ENCODE data around the gene LCMT2. TPM values are rescaled to one million over a fixed set of nuclear protein-coding genes. Genes with fewer than 3 reads are reported as not detected.

LCMT2 gene
- total RNA-seq, 4 donors from 2014 or later, result 4.0 to 14.4 (median 9.8) TPM

- DNase-seq (ENCODE audit: low spot score in 2 of 2), result no peak
- 95 to 100% methylated on average over 2 of the region's 2 CpGs for WGBS, 2 donors
- Histone ChIP-seq H3K4me3 (no peak overlapping the region), H3K27me3 (no peaks in the 10 kb centered on the region), H3K9me3 (no peaks in the 10 kb centered on the region), H3K27ac (no peak overlapping the region), H3K36me3 (peaks cover 0 to 67% (median 0%) of the 10 kb centered on the region in 3 donors), H3K4me1 (no peaks in the 10 kb centered on the region)
- TF ChIP-seq POLR2A (IDR thresholded peaks at IDR 0.05), result no peak
- TF ChIP-seq EP300 (IDR thresholded peaks at IDR 0.05), result no peak
- no peak for TF ChIP-seq CTCF (IDR thresholded peaks at IDR 0.05)
Observed at GRCh38 chr15:43346305-43346704, 15.9 kb upstream of the LCMT2 start.

- Histone ChIP-seq H3K9me3 (no peaks in the 10 kb centered on the region), H3K27ac (peak overlapping the region; percentile 83 to 97 (median 94)), H3K27me3 (no peaks in the 10 kb centered on the region), H3K4me3 (peak overlapping the region; percentile 76 to 95 (median 77)), H3K4me1 (peaks cover 0 to 36% (median 21%) of the 10 kb centered on the region in 4 donors), H3K36me3 (peaks cover 0 to 16% (median 0%) of the 10 kb centered on the region in 3 donors)
- DNase-seq (ENCODE audit: low spot score in 2 of 2), result no peak
- no peak for TF ChIP-seq EP300 (IDR thresholded peaks at IDR 0.05)
- TF ChIP-seq CTCF (IDR thresholded peaks at IDR 0.05), result no peak
- no peak for TF ChIP-seq POLR2A (IDR thresholded peaks at IDR 0.05)
- 5 to 7% methylated on average over 7 of the region's 7 CpGs for WGBS, 2 donors
Observed at GRCh38 chr15:43330780-43331087, 361 bp upstream of the LCMT2 start.

- H3K36me3 ChIP-seq, result peaks cover 0 to 14% (median 0%) of the 10 kb centered on the region in 3 donors
- peaks cover 0 to 36% (median 21%) of the 10 kb centered on the region in 4 donors for H3K4me1 ChIP-seq
- no peaks in the 10 kb centered on the region for H3K27me3 ChIP-seq
- H3K9me3 ChIP-seq, result no peaks in the 10 kb centered on the region
- DNase-seq (ENCODE audit: low spot score in 2 of 2), result no peak
- H3K27ac ChIP-seq, result peak overlapping the region; percentile 83 to 97 (median 94)
- H3K4me3 ChIP-seq, result peak overlapping the region; percentile 76 to 95 (median 77)
- TF ChIP-seq POLR2A (IDR thresholded peaks at IDR 0.05), result no peak
- TF ChIP-seq EP300 (IDR thresholded peaks at IDR 0.05), result no peak
- no peak for TF ChIP-seq CTCF (IDR thresholded peaks at IDR 0.05)
- 6 to 14% methylated on average over 36 to 38 of the region's 38 CpGs for WGBS, 2 donors
Observed at GRCh38 chr15:43329217-43329959, 985 bp downstream of the LCMT2 start.

GRCh38 chr15:43325039-43325684 is 5.2 kb downstream of the LCMT2 start:
- H3K36me3 ChIP-seq, result no peaks in the 10 kb centered on the region
- 63 to 66% methylated on average over 6 of the region's 6 CpGs for WGBS, 2 donors
- TF ChIP-seq EP300 (IDR thresholded peaks at IDR 0.05), result no peak
- no peak for TF ChIP-seq POLR2A (IDR thresholded peaks at IDR 0.05)
- no peak overlapping the region for H3K4me3 ChIP-seq
- H3K27me3 ChIP-seq, result no peaks in the 10 kb centered on the region
- no peak for DNase-seq (ENCODE audit: low spot score in 2 of 2)
- peaks cover 0 to 26% (median 17%) of the 10 kb centered on the region in 4 donors for H3K4me1 ChIP-seq
- no peaks in the 10 kb centered on the region for H3K9me3 ChIP-seq
- no peak overlapping the region for H3K27ac ChIP-seq

GRCh38 chr15:43318990-43319771 is 11.2 kb downstream of the LCMT2 start:
- TF ChIP-seq CTCF (IDR thresholded peaks at IDR 0.05) (no peak), EP300 (IDR thresholded peaks at IDR 0.05) (no peak), POLR2A (IDR thresholded peaks at IDR 0.05) (no peak)
- WGBS, 2 donors, result 79 to 81% methylated on average over 4 of the region's 4 CpGs
- Histone ChIP-seq H3K9me3 (no peaks in the 10 kb centered on the region), H3K36me3 (no peaks in the 10 kb centered on the region), H3K27me3 (no peaks in the 10 kb centered on the region), H3K4me3 (no peak overlapping the region), H3K4me1 (no peaks in the 10 kb centered on the region), H3K27ac (no peak overlapping the region)
- DNase-seq (ENCODE audit: low spot score in 2 of 2), result no peak

Data from tibial nerve (tissue), 4 donors.